B cell (primary cell): ENCODE data around the gene ARHGAP4. TPM values are rescaled to one million over a fixed set of nuclear protein-coding genes. Genes with fewer than 3 reads are reported as not detected.

Source experiments
- ATAC-seq: fragments of 200-7000 bp; cut with Tn5 transposase; one replicate; pipeline ENCODE4 v1.10.0; 2021; ENCODE audit warnings: low read depth, mild to moderate bottlenecking, moderate number of reproducible peaks, moderate library complexity
- CTCF ChIA-PET: fragments of 350-600 bp; sonication (Branson Sonifier 250); formaldehyde crosslinking; loops from one replicate; lab custom pipeline; 2021; ENCODE audit warnings: antibody characterized with exemption, inconsistent platforms; lab: Charles Lee
- POLR2A ChIA-PET: fragments of 350-600 bp; sonication (Branson Sonifier 250); formaldehyde crosslinking; loops from one replicate; lab custom pipeline; 2021; ENCODE audit warnings: antibody characterized with exemption; lab: Charles Lee
- DNase-seq: peaks from one replicate; pipeline ENCODE4 v3.0.0; 2013
- H2AFZ ChIP-seq: 2 replicates; pipeline ENCODE4 v1.6.1; 2012; ENCODE audit warnings: mild to moderate bottlenecking, low read depth, low read length; ENCODE audit not compliant: insufficient read depth, poor library complexity, severe bottlenecking
- H3K27ac ChIP-seq, 2 donors: 1 replicate in 1 of 2; 2 replicates in 1 of 2; pipeline ENCODE4 v1.5.1; 2012 to 2013; ENCODE audit warnings: low read length in 2 of 2, mild to moderate bottlenecking in 2 of 2, moderate library complexity in 1 of 2
- H3K27me3 ChIP-seq, 4 experiments: fragments of 200-600 bp in 1 of 4; sonication (generic) in 1 of 4; replicated peaks in 1 of 4; 1 replicate in 2 of 4; 2 replicates in 2 of 4; pipeline versions ENCODE4 v1.6.1 to v1.7.0; 2013 to 2016; ENCODE audit warnings: low read length in 3 of 4, mild to moderate bottlenecking in 2 of 4, mixed read lengths in 1 of 4, moderate library complexity in 1 of 4; ENCODE audit not compliant: insufficient read depth in 4 of 4, control insufficient read depth in 3 of 4; ENCODE audit errors: control extremely low read depth in 1 of 4
- H3K36me3 ChIP-seq, 2 experiments: replicated peaks in 1 of 2; 1 replicate in 1 of 2; 2 replicates in 1 of 2; pipeline versions ENCODE4 v1.6.1 to v1.7.1; 2013; ENCODE audit warnings: low read length in 1 of 2; ENCODE audit not compliant: insufficient read depth in 2 of 2, control insufficient read depth in 1 of 2; ENCODE audit errors: control extremely low read depth in 1 of 2, extremely low read depth in 1 of 2
- H3K4me1 ChIP-seq, 2 donors: fragments of 200-600 bp in 1 of 2; sonication (generic) in 1 of 2; 1 replicate in 1 of 2; 2 replicates in 1 of 2; pipeline versions ENCODE4 v1.5.1 to v1.6.1; 2013 to 2017; ENCODE audit warnings: low read length in 2 of 2; ENCODE audit not compliant: control insufficient read depth in 2 of 2, insufficient read depth in 2 of 2
- H3K4me2 ChIP-seq: replicated peaks from 2 replicates; pipeline ENCODE3; 2012; ENCODE audit warnings: mild to moderate bottlenecking, low read depth, low read length; ENCODE audit not compliant: poor library complexity, severe bottlenecking
- H3K4me3 ChIP-seq, 5 experiments: fragments of 200-600 bp in 1 of 5; sonication (generic) in 1 of 5; 1 replicate in 3 of 5; 2 replicates in 2 of 5; pipeline versions ENCODE4 v1.5.1 to v1.7.0; 2011 to 2016; ENCODE audit warnings: low read length in 4 of 5, mild to moderate bottlenecking in 4 of 5, low read depth in 2 of 5, control low read depth in 1 of 5, moderate library complexity in 1 of 5; ENCODE audit not compliant: insufficient read depth in 1 of 5; ENCODE audit errors: control extremely low read depth in 1 of 5, extremely low read depth in 1 of 5
- H3K79me2 ChIP-seq: fragments of 200-600 bp; sonication (generic); one replicate; pipeline ENCODE4 v1.6.0; 2016; ENCODE audit warnings: low read length; ENCODE audit not compliant: control insufficient read depth, insufficient read depth
- H3K9ac ChIP-seq: fragments of 200-600 bp; sonication (generic); 2 replicates; pipeline ENCODE4 v1.6.1; 2017; ENCODE audit warnings: mild to moderate bottlenecking, low read length, moderate library complexity
- H3K9me3 ChIP-seq, 3 donors: one replicate each; pipeline versions ENCODE4 v1.6.1 to v1.7.1; 2013; ENCODE audit warnings: low read length in 2 of 3; ENCODE audit not compliant: control insufficient read depth in 2 of 3, insufficient read depth in 1 of 3; ENCODE audit errors: control extremely low read depth in 1 of 3
- H4K20me1 ChIP-seq: 2 replicates; pipeline ENCODE4 v1.6.0; 2012; ENCODE audit warnings: mild to moderate bottlenecking, low read length; ENCODE audit not compliant: insufficient read depth, control insufficient read depth, poor library complexity, severe bottlenecking
- H3K27ac Mint-ChIP-seq: one replicate; pipeline ENCODE4 v1.8.0; 2021; ENCODE audit warnings: mixed read lengths
- H3K27me3 Mint-ChIP-seq: one replicate; pipeline ENCODE4 v1.8.0; 2021; ENCODE audit warnings: mixed read lengths
- H3K4me1 Mint-ChIP-seq: one replicate; pipeline ENCODE4 v1.8.0; 2021; ENCODE audit warnings: mixed read lengths
- H3K4me3 Mint-ChIP-seq: one replicate; pipeline ENCODE4 v1.8.0; 2021; ENCODE audit warnings: mixed read lengths
- H3K9me3 Mint-ChIP-seq: one replicate; pipeline ENCODE4 v1.8.0; 2022; ENCODE audit warnings: mixed read lengths; ENCODE audit not compliant: insufficient read depth
- CTCF ChIP-seq: fragments of 200-600 bp; IDR thresholded peaks from one replicate; pipeline ENCODE4 v1.8.0; 2022; ENCODE audit warnings: antibody characterized with exemption, mild to moderate bottlenecking
- EZH2 ChIP-seq: IDR thresholded peaks from 2 replicates; pipeline ENCODE4 v1.6.1; 2012; ENCODE audit warnings: borderline replicate concordance, low read depth, mild to moderate bottlenecking, moderate library complexity, low read length; ENCODE audit not compliant: insufficient read depth, poor library complexity, severe bottlenecking
- WGBS: methylation state at CpG from one replicate; pipeline ENCODE4 v1.1.5; 2013; ENCODE audit warnings: missing lambda C conversion rate; ENCODE audit not compliant: insufficient coverage; 5-methylcytosine and 5-hydroxymethylcytosine counted together
- intact Hi-C: fragments of 100-400 bp; cut with micrococcal nuclease; formaldehyde crosslinking; loops from one replicate; pipeline ENCODE4 v1.10.0; 2022
- polyA plus RNA-seq: library from polyadenylated mRNA; depleted of rRNA; stranded (reverse); fragments of >200 nt; gene quantifications from 2 replicates; pipeline ENCODE4 v1.2.3, GENCODE V29; 2012
- total RNA-seq, 2 donors: library from RNA; stranded (reverse); fragments of 120-200 nt in 1 of 2; gene quantifications; 1 replicate in 1 of 2; 2 replicates in 1 of 2; pipeline versions ENCODE4 v1.2.3 to v1.2.4, GENCODE V29; 2013 to 2022

The ARHGAP4 gene
- total and polyA plus RNA-seq, 2 donors (not counting 1 experiment from before 2014, with no cell fraction given) = 242 to 711 TPM

GRCh38 chrX:153885208-153885787 is 40.8 kb downstream of the ARHGAP4 start:
- H3K27ac ChIP-seq = no peak overlapping the region
- peak; percentile 22 for ATAC-seq
- no peak for DNase-seq
- H3K27me3 ChIP-seq = peaks cover 0 to 33% (median 11%) of the 10 kb centered on the region in 4 experiments
- H3K4me2 ChIP-seq = peak overlapping the region; percentile 74
- no peaks in the 10 kb centered on the region for H3K9me3 Mint-ChIP-seq
- H3K9me3 ChIP-seq = peaks cover 0 to 3% (median 0%) of the 10 kb centered on the region in 3 donors
- TF ChIP-seq EZH2 (no peak), CTCF (no peak)
- H3K36me3 ChIP-seq = no peaks in the 10 kb centered on the region
- ChIA-PET POLR2A (interaction anchor here (1.5 to 1.8 kb wide), 2 partner anchors 15 to 41 kb away, joined by 3 to 5 read pairs; partner anchors contain the start of gene ARHGAP4), CTCF (interaction anchor here (1.4 kb wide), 1 partner anchor 217 kb away, joined by 3 read pairs; no protein-coding TSS in a partner anchor)
- no peak overlapping the region for H3K27ac Mint-ChIP-seq
- WGBS = 2% methylated on average over 10 of the region's 32 CpGs
- peaks cover 40 to 44% of the 10 kb centered on the region in 2 donors for H3K4me1 ChIP-seq
- peak overlapping the region; percentile 75 for H3K4me3 Mint-ChIP-seq
- H2AFZ ChIP-seq = no peak overlapping the region
- H3K9ac ChIP-seq = peak overlapping the region; percentile 43
- intact Hi-C loops = loop anchor here (5.0 kb wide), 1 partner anchor 42 kb away; the partner anchor contains the start of gene ARHGAP4
- peaks cover 6% of the 10 kb centered on the region for H3K27me3 Mint-ChIP-seq
- peaks cover 24% of the 10 kb centered on the region for H3K4me1 Mint-ChIP-seq
- no peaks in the 10 kb centered on the region for H3K79me2 ChIP-seq
- H3K4me3 ChIP-seq = peak overlapping the region in 4 of 5 experiments; percentile 23 to 47 (median 40)
- H4K20me1 ChIP-seq = no peaks in the 10 kb centered on the region

- Histone ChIP-seq H3K27me3 (peaks cover 0 to 35% (median 11%) of the 10 kb centered on the region in 4 experiments), H3K79me2 (no peaks in the 10 kb centered on the region), H2AFZ (no peak overlapping the region), H3K36me3 (no peaks in the 10 kb centered on the region), H3K4me3 (no peak overlapping the region), H3K9me3 (peaks cover 0 to 3% (median 0%) of the 10 kb centered on the region in 3 donors), H4K20me1 (no peaks in the 10 kb centered on the region), H3K27ac (no peak overlapping the region), H3K9ac (no peak overlapping the region), H3K4me1 (peaks cover 40 to 44% of the 10 kb centered on the region in 2 donors), H3K4me2 (no peak overlapping the region)
- ChIA-PET CTCF (interaction anchor here (1.4 kb wide), 1 partner anchor 217 kb away, joined by 3 read pairs; no protein-coding TSS in a partner anchor), POLR2A (no interaction called here)
- intact Hi-C loops = no loop called here
- Mint-ChIP-seq H3K27me3 (peaks cover 6% of the 10 kb centered on the region), H3K4me3 (peak overlapping the region; percentile 50), H3K4me1 (peaks cover 24% of the 10 kb centered on the region), H3K9me3 (no peaks in the 10 kb centered on the region), H3K27ac (no peak overlapping the region)
- TF ChIP-seq CTCF (no peak), EZH2 (no peak)
- DNase-seq (no peak), ATAC-seq (no peak)
- WGBS = 17% methylated on average over 2 of the region's 6 CpGs
Observed at GRCh38 chrX:153884590-153884989, 41.5 kb downstream of the ARHGAP4 start.
